ENCODE results near the gene CRIM1. TPM values are rescaled to one million over a fixed set of nuclear protein-coding genes. Genes with fewer than 3 reads are reported as not detected.

The CRIM1 gene
- total RNA-seq, 1 experiment from 2014 or later: 21.7 TPM

DNA sequence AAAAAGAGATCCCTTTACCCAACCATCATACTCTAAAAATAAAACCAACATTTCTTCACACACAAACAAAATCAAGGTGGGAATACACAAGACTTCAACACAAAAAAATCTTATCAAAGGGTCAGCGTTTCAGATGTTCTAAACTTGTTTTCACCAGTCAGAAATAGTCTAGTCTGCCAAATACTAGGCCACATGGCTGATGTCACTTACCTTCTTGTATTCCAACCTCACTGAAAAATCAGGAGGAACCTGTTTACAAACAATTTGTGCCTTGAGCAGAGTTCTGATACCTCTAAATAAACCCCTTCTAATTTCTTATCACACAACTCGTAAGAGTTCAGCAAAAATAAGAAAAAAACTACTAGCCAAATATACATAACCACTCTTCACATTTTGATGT, 222.3 kb downstream of the CRIM1 start:
- no peak for DNase-seq (ENCODE audit: low spot score)

DNA sequence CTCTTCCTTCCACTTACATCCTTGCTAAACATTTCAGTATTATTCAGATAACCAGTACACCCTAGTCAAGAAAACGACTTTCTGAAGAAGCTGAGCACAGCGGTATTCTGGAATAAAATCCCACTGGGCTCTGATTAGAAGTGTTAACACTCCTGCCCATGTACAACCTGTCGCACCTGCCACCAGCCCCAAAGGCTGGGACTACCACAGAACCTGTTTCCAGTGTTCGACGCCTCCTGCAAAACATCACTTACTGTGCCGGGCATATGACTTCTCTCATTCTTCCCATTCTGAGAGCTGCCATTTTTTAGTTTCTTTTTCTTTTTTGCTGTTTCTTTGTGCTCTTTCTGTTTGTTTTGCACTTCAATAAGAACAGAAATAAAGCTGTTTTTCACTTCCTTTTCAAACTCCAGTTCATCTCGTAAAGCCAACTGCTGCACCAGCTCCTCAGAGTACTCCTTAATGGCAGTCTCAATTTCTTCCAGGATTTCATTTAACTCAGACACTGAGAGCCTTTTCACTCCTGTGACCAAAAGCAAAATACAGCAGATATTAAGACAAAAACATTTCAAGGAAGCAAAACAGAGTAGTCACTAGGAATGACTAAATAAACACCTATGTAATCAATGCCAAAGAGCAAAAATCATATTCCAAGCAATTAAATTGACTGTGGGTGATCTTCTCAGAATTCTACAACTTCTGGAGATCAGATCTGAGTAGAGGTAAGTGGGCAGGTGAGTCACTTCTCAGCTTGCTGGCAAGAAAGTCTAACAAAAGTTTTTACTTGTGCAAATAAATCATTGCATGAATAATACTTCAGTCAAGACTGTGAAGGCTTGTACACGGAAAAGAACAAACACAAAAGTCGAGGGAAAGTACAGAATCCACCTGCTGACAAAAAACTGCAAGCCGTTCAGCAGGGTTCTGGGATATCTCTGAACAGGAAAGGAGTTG, 223.0 kb downstream of the CRIM1 start:
- peak; percentile 53 for DNase-seq (ENCODE audit: low spot score)

DNA sequence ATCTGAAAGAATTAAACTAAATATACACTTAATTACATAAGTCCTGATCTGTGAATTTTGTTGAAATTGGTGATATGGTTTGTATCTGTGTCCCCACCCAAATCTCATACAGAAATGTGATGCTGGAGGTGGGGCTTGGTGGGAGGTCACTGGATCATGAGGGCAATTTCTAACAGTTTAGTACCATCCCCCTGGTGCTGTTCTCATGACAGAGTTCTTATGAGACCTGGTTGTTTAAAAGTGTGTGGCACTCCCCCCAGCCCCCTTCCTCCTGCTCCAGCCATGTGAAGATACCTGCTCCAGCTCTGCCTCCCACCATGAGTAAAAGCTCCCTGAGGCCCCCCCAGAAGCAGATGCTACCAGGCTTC, 223.7 kb downstream of the CRIM1 start:
- DNase-seq (ENCODE audit: low spot score): no peak

DNA sequence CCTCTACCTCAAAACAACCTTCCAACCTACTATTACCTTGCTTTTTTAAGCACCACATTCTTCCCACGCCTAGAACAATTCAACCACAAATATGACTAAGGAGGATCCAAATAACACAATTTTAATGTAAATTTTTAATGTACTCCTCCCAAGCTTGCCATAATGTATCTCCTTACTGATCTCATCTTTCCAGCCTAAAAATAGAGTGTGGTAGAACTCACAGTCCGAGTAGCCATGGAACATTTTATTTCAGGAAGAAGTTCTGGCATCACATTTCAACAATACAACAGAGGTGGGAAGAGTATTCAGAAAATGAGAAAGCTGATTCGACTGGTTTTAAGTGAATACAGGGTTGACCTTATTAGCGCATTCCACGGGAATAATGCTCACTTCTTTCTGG, 227.0 kb downstream of the CRIM1 start:
- no peak for DNase-seq (ENCODE audit: low spot score)

DNA sequence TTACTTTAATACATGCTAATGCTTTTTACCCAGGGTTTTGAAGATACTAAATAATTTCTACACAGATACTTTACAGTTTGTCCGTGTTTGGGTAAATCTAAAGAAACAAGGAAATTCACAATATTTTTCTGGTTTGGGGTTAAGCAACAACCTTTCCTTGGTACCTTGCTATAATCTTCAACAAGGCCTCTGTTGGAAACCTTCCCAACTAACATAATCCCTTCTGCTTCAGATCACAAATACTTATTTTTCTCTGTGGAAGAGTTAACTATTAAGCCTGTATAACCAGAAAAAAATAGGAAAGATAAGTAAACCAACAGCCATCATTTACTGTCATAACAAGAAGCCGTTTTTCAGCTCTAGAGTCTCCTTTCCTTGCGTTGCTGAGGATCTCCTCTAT, 227.4 kb downstream of the CRIM1 start:
- DNase-seq (ENCODE audit: low spot score): no peak

DNA sequence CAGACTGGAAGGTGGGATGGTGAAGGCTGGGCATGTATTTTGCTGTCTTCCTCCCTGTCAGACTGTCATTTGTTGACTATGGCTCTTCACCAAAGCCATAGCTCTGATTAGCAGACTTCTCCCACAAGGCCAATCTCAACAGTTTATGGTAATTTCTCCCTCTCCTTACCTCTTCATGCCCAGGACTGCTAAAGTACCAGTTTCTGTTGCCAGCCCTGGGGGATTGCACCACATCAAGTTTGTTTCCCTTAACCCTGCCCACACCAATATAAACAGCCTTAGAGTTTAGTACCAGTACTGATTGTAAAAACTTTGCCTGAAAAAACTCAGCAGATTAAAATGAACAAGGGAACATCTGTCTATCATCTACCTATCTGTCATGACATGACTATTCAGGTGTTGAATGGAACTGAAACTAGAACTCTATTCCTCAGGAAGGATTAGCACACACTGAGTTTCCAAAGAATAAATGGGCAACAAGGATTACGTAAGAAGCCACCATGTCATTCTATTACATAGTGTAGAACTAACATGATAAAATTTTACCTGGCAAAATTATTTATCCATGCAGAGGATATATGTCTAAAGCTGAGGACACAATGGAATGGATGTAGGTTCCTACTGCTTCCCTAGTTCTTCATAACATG, 228.7 kb downstream of the CRIM1 start:
- no peak for DNase-seq (ENCODE audit: low spot score)

DNA sequence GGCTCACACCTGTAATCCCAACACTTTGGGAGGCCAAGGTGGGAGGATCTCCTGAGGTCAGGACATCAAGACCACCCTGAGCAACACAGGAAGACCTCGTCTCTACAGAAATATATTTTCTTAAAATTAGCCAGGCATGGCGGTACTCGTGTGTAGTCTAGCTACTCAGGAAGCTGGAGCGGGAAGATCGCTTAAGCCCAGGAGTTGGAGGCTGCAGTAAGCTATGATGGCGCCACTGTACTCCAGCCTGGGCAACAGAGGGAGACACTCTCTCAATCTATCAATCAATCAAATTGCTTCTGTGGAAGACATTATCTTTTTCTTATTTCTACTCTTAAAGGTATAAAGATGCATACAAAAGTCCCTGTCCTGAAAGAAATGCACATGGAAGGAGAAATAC, 231.1 kb downstream of the CRIM1 start:
- no peak for DNase-seq (ENCODE audit: low spot score)

DNA sequence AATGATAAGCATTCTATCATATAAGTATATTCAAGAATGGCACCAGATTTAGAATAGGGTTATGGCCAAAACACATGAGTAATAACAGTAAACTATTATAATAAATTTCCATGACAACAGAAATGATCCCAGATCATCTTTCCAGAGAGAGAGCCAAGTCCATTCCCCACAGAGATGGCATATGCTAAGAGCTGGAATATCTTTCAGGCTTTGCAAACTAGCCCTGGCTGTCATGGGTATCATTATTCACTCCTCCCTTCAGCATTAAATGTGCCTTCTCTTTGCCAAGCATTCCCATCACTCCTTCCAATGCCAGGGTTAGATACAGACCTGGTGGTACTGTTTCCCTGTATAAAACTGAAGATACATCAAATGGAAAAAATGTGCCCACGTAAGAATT, 231.5 kb downstream of the CRIM1 start:
- DNase-seq (ENCODE audit: low spot score): no peak

DNA sequence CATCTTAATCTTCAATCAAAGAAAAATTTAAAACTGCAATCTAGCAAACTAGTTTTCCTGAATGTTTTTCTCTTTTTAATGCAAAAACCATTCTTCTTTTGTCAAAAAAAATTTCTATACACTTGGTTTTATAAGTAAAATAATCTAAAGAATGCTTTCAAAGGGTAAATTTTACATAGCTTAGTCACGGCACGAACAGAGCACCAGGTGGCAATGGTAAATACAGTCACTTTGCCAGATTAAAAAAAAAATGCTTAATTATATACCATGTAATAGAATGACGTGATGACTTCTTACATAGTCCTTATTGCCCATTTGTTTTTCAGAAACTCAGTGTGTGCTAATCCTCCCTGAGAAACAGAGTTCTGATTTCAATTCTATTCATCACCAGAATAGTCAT, 232.0 kb downstream of the CRIM1 start:
- DNase-seq (ENCODE audit: low spot score): no peak

DNA sequence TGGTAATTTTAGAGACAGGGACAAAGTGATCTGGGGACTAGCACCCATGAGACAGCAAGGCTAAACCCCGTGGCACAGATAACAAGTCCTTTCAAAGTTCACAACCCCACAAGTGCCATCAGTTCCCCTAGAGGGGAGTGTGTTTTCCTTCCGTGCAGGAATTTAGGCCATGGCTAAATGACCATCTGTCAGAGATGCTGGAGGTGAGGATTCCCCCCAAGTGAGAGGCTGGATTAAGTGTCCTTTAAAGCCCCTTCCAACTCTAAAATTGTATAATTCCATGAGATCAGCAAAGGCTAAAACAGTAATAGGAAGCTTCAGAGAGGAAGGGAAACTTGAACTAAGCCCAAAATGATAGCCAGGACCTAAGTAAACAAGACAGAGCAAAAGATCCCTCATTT, 233.7 kb downstream of the CRIM1 start:
- no peak for DNase-seq (ENCODE audit: low spot score)

DNA sequence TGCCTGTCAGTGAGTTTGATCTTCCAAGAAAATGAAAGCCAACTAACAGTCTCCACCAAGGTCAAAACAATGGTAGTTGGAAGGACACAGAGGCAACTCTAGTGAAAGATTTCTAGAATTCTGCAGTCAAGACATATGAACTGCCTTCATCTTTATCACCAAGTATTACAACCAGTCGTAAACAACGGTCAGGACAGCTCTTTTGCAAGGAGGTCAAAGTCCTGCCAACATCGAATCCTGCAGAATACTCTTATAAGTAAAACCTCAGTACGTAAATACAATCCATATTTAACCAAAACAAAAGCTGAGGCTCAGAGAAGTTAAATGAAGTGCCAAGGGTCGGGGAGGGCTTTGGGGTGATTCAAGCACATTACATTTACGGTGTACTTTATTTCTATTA, 239.3 kb downstream of the CRIM1 start:
- DNase-seq (ENCODE audit: low spot score): no peak

DNA sequence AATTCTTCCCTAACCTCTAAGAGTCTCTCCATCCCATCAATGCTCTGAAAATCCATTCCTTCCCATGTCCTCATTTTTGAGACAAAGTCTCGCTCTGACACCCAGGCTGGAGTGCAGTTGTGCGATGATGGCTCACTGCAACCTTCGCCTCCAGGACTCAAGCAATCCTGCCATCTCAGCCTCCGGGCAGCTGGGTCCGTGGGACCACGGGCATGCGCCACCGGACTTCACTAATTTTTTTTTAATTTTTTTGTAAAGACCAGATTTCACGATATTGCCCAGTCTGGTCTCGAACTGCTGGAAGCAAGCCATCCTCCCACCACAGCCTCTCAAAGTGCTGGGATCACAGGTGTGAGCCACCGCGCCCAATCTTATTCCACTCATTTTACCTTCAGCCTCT, 240.8 kb downstream of the CRIM1 start:
- no peak for DNase-seq (ENCODE audit: low spot score)

DNA sequence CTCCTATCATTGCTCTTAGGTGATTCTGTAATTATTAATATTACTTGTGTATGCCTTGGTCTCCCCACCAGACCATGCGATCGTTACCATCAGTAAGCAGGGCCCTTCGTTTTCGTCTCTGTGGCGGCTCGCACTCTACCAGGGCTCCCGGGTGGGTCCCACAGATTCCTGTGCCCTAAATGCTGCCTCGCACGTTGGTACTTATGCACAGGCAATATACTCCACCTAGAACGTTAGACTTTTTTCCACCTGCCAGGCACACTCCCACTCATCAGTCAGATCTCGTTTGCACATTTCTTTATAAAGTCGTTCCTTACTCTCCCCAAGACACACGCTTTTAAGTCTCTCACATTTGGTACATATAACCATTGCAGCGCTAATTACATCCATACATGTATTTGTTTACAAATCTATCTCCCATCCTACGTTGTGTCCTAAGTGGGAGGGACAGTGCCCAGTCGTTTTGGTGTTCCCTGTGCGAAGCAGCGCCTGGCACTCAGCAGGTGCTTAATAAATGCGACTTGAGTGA, 241.5 kb downstream of the CRIM1 start:
- no peak for DNase-seq (ENCODE audit: low spot score)

DNA sequence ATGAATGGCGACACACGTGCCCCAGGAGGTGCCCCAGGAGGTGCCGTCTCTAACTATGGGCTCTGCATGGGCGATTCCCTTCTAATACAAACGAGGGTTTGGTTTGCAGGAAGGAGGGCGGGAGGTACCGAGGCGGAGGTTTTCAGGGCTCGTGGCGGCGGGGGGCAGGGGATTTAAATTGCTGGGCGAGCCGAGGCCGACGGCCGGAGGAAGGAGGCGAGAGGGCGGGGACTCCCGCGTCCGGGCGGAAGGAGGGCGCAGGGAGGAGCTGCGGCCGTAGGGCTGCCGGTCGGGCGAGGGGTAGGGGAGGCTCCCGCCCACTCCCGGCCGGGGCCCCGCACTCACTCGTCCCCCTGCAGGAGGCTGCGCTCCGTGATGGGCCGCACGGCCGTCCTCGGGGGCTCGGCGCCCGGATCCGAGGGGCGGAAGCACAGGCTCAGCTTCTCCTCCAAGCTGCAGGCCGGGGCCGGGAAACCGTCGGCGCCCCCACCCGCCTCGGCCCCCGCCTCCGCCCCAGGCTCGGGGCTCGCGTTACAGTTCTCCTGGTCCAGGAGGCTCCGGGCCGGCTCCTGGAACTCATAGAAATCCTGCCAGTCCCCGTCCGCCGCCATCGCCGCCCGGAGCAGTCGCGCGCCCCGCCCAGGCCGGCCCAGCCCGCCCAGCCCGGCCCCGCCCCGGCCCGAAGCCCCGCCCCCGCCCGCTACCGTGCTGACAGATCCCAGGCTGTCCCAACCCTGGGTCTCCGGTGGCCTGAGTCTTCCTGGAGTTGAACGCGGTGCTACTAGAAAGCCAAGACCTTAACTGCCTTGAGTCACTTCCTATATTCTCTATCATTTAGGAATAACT, 242.2 kb downstream of the CRIM1 start, which contains the start of gene FEZ2:
TSS of gene FEZ2 (minus strand) at position 637 of the 846 bp plus-strand sequence. CDS start at position 611, 26 bp downstream.
- peak; percentile 77 for DNase-seq (ENCODE audit: low spot score)

Other genes with a start within 250 kb of the CRIM1 start
- 11.1 and 12.2 TPM in 2 replicates for gene FEZ2, start 242.4 kb downstream of the CRIM1 start, total RNA-seq (2014; rRNA removed; shearing (Covaris generic))

Measured in HT-29 (cell line).